Caco-2 (cell line): ENCODE data around the gene DGCR2. TPM values are rescaled to one million over a fixed set of nuclear protein-coding genes. Genes with fewer than 3 reads are reported as not detected.
"Not testable (repeated sequence)": the region's sequence is repeated elsewhere in the genome, so short reads cannot be mapped to it uniquely, and the experiment has no call there.

Experiments
- BruUV-seq: library from RNA; stranded (reverse); fragments of 400-500 nt; replicated peaks from 2 replicates; lab custom pipeline; 2021; lab: Mats Ljungman, UMichigan
- CTCF ChIA-PET: fragments of 300-600 bp; sonication (Branson Sonifier 250); formaldehyde crosslinking; loops from one replicate; lab custom pipeline; 2022; ENCODE audit warnings: antibody characterized with exemption; lab: Charles Lee
- POLR2A ChIA-PET: fragments of 300-600 bp; sonication (Branson Sonifier 250); formaldehyde crosslinking; loops from one replicate; lab custom pipeline; 2022; ENCODE audit warnings: antibody characterized with exemption; lab: Charles Lee
- DNase-seq, 2 experiments: peaks; one replicate each; pipeline versions ENCODE4 v3.0.0 to v3.0.0-alpha.2; 2020 to 2022
- H3K27me3 ChIP-seq: replicated peaks from 2 replicates; pipeline ENCODE4 v1.6.0; 2011; ENCODE audit warnings: low read length; ENCODE audit not compliant: control insufficient read depth, insufficient read depth
- H3K36me3 ChIP-seq: 2 replicates; pipeline ENCODE4 v1.5.1; 2011; ENCODE audit warnings: low read length; ENCODE audit not compliant: control insufficient read depth, insufficient read depth
- H3K4me1 ChIP-seq: fragments of 250-450 bp; sonication (Bioruptor Pico); 2 replicates; pipeline ENCODE4 v1.5.1; 2020; ENCODE audit warnings: mild to moderate bottlenecking
- H3K4me3 ChIP-seq: 2 replicates; pipeline ENCODE4 v1.5.1; 2011; ENCODE audit warnings: low read depth, mild to moderate bottlenecking, control low read depth, low read length
- H3K9me3 ChIP-seq: fragments of 250-450 bp; sonication (Bioruptor Pico); 2 replicates; pipeline ENCODE4 v1.5.1; 2020; ENCODE audit warnings: mild to moderate bottlenecking, moderate library complexity
- H3K27ac Mint-ChIP-seq: one replicate; pipeline ENCODE4 v1.8.0; 2022; ENCODE audit warnings: mixed read lengths; ENCODE audit not compliant: unreplicated experiment
- H3K27me3 Mint-ChIP-seq: one replicate; pipeline ENCODE4 v1.8.0; 2022; ENCODE audit warnings: mixed read lengths; ENCODE audit not compliant: insufficient read depth, unreplicated experiment
- H3K36me3 Mint-ChIP-seq: one replicate; pipeline ENCODE4 v1.8.0; 2022; ENCODE audit warnings: mild to moderate bottlenecking, mixed read lengths; ENCODE audit not compliant: insufficient read depth, unreplicated experiment
- H3K4me1 Mint-ChIP-seq: one replicate; pipeline ENCODE4 v1.8.0; 2022; ENCODE audit warnings: low read depth, mixed read lengths; ENCODE audit not compliant: unreplicated experiment
- H3K4me3 Mint-ChIP-seq: one replicate; pipeline ENCODE4 v1.8.0; 2022; ENCODE audit warnings: mild to moderate bottlenecking, moderate library complexity, mixed read lengths; ENCODE audit not compliant: unreplicated experiment
- H3K9me3 Mint-ChIP-seq: one replicate; pipeline ENCODE4 v1.8.0; 2022; ENCODE audit warnings: mixed read lengths; ENCODE audit not compliant: unreplicated experiment
- CTCF ChIP-seq, 2 experiments: fragments of 200-600 bp in 1 of 2; IDR thresholded peaks; 1 replicate in 1 of 2; 2 replicates in 1 of 2; pipeline versions ENCODE4 v1.5.1 to v1.8.0; 2011 to 2022; ENCODE audit warnings: antibody characterized with exemption in 1 of 2, control low read depth in 1 of 2, inconsistent platforms in 1 of 2, low read depth in 1 of 2, low read length in 1 of 2, mild to moderate bottlenecking in 1 of 2, moderate library complexity in 1 of 2; ENCODE audit not compliant: insufficient read depth in 1 of 2, severe bottlenecking in 1 of 2, unreplicated experiment in 1 of 2
- intact Hi-C: fragments of 100-400 bp; cut with micrococcal nuclease; formaldehyde crosslinking; loops from one replicate; pipeline ENCODE4 v1.10.0; 2022; ENCODE audit not compliant: unreplicated experiment
- total RNA-seq: library from RNA; stranded (reverse); gene quantifications from 2 replicates; pipeline ENCODE4 v1.2.3, GENCODE V29; 2022

The DGCR2 gene
- total RNA-seq, 1 experiment from 2014 or later = 67.9 TPM

GRCh38 chr22:18987765-18988164 is 134.4 kb downstream of the DGCR2 start:
- Histone ChIP-seq H3K27me3 (no peaks in the 10 kb centered on the region), H3K4me3 (no peak overlapping the region), H3K4me1 (no peaks in the 10 kb centered on the region), H3K36me3 (no peaks in the 10 kb centered on the region), H3K9me3 (no peaks in the 10 kb centered on the region)
- ChIA-PET POLR2A (no interaction called here), CTCF (interaction anchor here (0.6 kb wide), 1 partner anchor 88 kb away, joined by 6 read pairs; no protein-coding TSS in a partner anchor)
- no peaks in the 10 kb centered on the region for H3K4me1 Mint-ChIP-seq
- H3K27me3 Mint-ChIP-seq = no peaks in the 10 kb centered on the region
- H3K36me3 Mint-ChIP-seq = no peaks in the 10 kb centered on the region
- no peak overlapping the region for H3K4me3 Mint-ChIP-seq
- no TSS peak for BruUV-seq
- intact Hi-C loops = no loop called here
- peak; percentile 70 to 76 for DNase-seq
- H3K9me3 Mint-ChIP-seq = no peaks in the 10 kb centered on the region
- peak; percentile 40 to 74 for TF ChIP-seq CTCF (IDR thresholded peaks at IDR 0.05; ENCODE audit: insufficient read depth in 1 of 2, low read depth in 1 of 2, low read length in 1 of 2, severe bottlenecking in 1 of 2, unreplicated experiment in 1 of 2)
- H3K27ac Mint-ChIP-seq = no peak overlapping the region

- H3K27ac Mint-ChIP-seq, H3K4me3 ChIP-seq, H3K4me1 ChIP-seq, H3K9me3 Mint-ChIP-seq, CTCF ChIA-PET, H3K9me3 ChIP-seq, H3K4me3 Mint-ChIP-seq, H3K27me3 Mint-ChIP-seq, BruUV-seq, intact Hi-C loops, H3K36me3 ChIP-seq, POLR2A ChIA-PET, DNase-seq, H3K36me3 Mint-ChIP-seq, H3K27me3 ChIP-seq, H3K4me1 Mint-ChIP-seq: not testable (repeated sequence)
These were observed 135.1 kb downstream of the DGCR2 start for GRCh38 chr22:18987114-18987513.

Other genes with a start within 250 kb of the DGCR2 start
- 3.8 and 5.9 TPM in 2 replicates for gene DGCR6, start 216.1 kb downstream of the DGCR2 start, total RNA-seq
- gene PRODH, start 186.1 kb downstream of the DGCR2 start, total RNA-seq = 39.0 and 47.9 TPM in 2 replicates
- gene TSSK2, start 8.9 kb upstream of the DGCR2 start, total RNA-seq = not detected in 2 replicates
- 16.6 and 16.9 TPM in 2 replicates for gene ESS2, start 22.2 kb upstream of the DGCR2 start, total RNA-seq
- not detected in 2 replicates for gene GSC2, start 27.9 kb upstream of the DGCR2 start, total RNA-seq
- 142 and 155 TPM in 2 replicates for gene SLC25A1, start 56.3 kb upstream of the DGCR2 start, total RNA-seq
- gene CLTCL1, start 169.3 kb upstream of the DGCR2 start, total RNA-seq = 7.8 and 7.9 TPM in 2 replicates